Effector memory CD8-positive, alpha-beta T cell (primary cell): Measurements from ENCODE around the gene SLC22A2.

ENCODE experiments used
- ATAC-seq: fragments of 150-1000 bp; cut with Tn5 transposase; replicated peaks from 2 replicates; pipeline ENCODE4 v1.10.0; 2021; ENCODE audit warnings: mild to moderate bottlenecking, moderate library complexity
- DNase-seq, 3 experiments: peaks; one replicate each; pipeline ENCODE4 v3.0.0; 2021
- H3K27ac Mint-ChIP-seq, 2 donors: one replicate each; pipeline ENCODE4 v1.8.0; 2022; ENCODE audit warnings: mild to moderate bottlenecking in 2 of 2, mixed read lengths in 2 of 2, moderate library complexity in 2 of 2
- H3K27me3 Mint-ChIP-seq, 2 donors: one replicate each; pipeline ENCODE4 v1.8.0; 2022; ENCODE audit warnings: mixed read lengths in 2 of 2
- H3K36me3 Mint-ChIP-seq: one replicate; pipeline ENCODE4 v1.8.0; 2022; ENCODE audit warnings: mild to moderate bottlenecking, moderate library complexity, mixed read lengths; ENCODE audit not compliant: insufficient read depth
- H3K4me1 Mint-ChIP-seq, 2 donors: one replicate each; pipeline ENCODE4 v1.8.0; 2022; ENCODE audit warnings: low read depth in 2 of 2, mixed read lengths in 2 of 2
- H3K4me3 Mint-ChIP-seq, 2 donors: one replicate each; pipeline ENCODE4 v1.8.0; 2022; ENCODE audit warnings: mild to moderate bottlenecking in 2 of 2, mixed read lengths in 2 of 2, moderate library complexity in 2 of 2
- H3K9me3 Mint-ChIP-seq, 2 donors: one replicate each; pipeline ENCODE4 v1.8.0; 2022; ENCODE audit warnings: mixed read lengths in 2 of 2

The SLC22A2 gene

GRCh38 chr6:160227769-160228161, 30.9 kb downstream of the SLC22A2 start:
- Mint-ChIP-seq H3K4me3 (no peak overlapping the region), H3K9me3 (no peaks in the 10 kb centered on the region), H3K4me1 (no peaks in the 10 kb centered on the region), H3K27ac (no peak overlapping the region), H3K27me3 (no peaks in the 10 kb centered on the region), H3K36me3 (no peaks in the 10 kb centered on the region)
- DNase-seq (no peak), ATAC-seq (no peak)

- DNase-seq: no peak
- H3K4me3 Mint-ChIP-seq: no peak overlapping the region
- ATAC-seq: no peak
- no peaks in the 10 kb centered on the region for H3K9me3 Mint-ChIP-seq
- H3K4me1 Mint-ChIP-seq: no peaks in the 10 kb centered on the region
- H3K27me3 Mint-ChIP-seq: no peaks in the 10 kb centered on the region
- H3K36me3 Mint-ChIP-seq: no peaks in the 10 kb centered on the region
- no peak overlapping the region for H3K27ac Mint-ChIP-seq
These were observed 31.4 kb downstream of the SLC22A2 start for GRCh38 chr6:160227038-160227768.

- Mint-ChIP-seq H3K4me3 (no peak overlapping the region), H3K27me3 (no peaks in the 10 kb centered on the region), H3K27ac (no peak overlapping the region), H3K9me3 (no peaks in the 10 kb centered on the region), H3K4me1 (no peaks in the 10 kb centered on the region), H3K36me3 (no peaks in the 10 kb centered on the region)
- ATAC-seq (no peak), DNase-seq (no peak)
These were observed 32.5 kb downstream of the SLC22A2 start for GRCh38 chr6:160226118-160226591.

- Mint-ChIP-seq H3K4me1 (no peaks in the 10 kb centered on the region), H3K4me3 (no peak overlapping the region), H3K27me3 (no peaks in the 10 kb centered on the region), H3K36me3 (no peaks in the 10 kb centered on the region), H3K9me3 (no peaks in the 10 kb centered on the region), H3K27ac (no peak overlapping the region)
- ATAC-seq: no peak
- DNase-seq: no peak
These were observed 33.9 kb downstream of the SLC22A2 start for GRCh38 chr6:160224639-160225237.

- no peak overlapping the region for H3K27ac Mint-ChIP-seq
- H3K9me3 Mint-ChIP-seq: peaks cover 0 to 9% of the 10 kb centered on the region in 2 donors
- H3K4me3 Mint-ChIP-seq: no peak overlapping the region
- no peaks in the 10 kb centered on the region for H3K36me3 Mint-ChIP-seq
- H3K27me3 Mint-ChIP-seq: peaks cover 11 to 18% of the 10 kb centered on the region in 2 donors
- ATAC-seq (no peak), DNase-seq (no peak)
- no peaks in the 10 kb centered on the region for H3K4me1 Mint-ChIP-seq
These were observed 36.1 kb downstream of the SLC22A2 start for GRCh38 chr6:160222491-160222890.

- Mint-ChIP-seq H3K27me3 (peaks cover 17 to 24% of the 10 kb centered on the region in 2 donors), H3K27ac (no peak overlapping the region), H3K4me3 (no peak overlapping the region), H3K4me1 (no peaks in the 10 kb centered on the region), H3K36me3 (no peaks in the 10 kb centered on the region), H3K9me3 (peaks cover 0 to 9% of the 10 kb centered on the region in 2 donors)
- ATAC-seq (no peak), DNase-seq (no peak)
These were observed 36.7 kb downstream of the SLC22A2 start for GRCh38 chr6:160221918-160222317.

GRCh38 chr6:160221423-160221822, 37.2 kb downstream of the SLC22A2 start:
- Mint-ChIP-seq H3K36me3 (no peaks in the 10 kb centered on the region), H3K27ac (no peak overlapping the region), H3K4me3 (no peak overlapping the region), H3K4me1 (no peaks in the 10 kb centered on the region), H3K27me3 (peaks cover 18 to 25% of the 10 kb centered on the region in 2 donors), H3K9me3 (peaks cover 0 to 9% of the 10 kb centered on the region in 2 donors)
- ATAC-seq (no peak), DNase-seq (no peak)

- peaks cover 0 to 9% of the 10 kb centered on the region in 2 donors for H3K9me3 Mint-ChIP-seq
- H3K27me3 Mint-ChIP-seq: peaks cover 39 to 45% of the 10 kb centered on the region in 2 donors
- H3K4me3 Mint-ChIP-seq: no peak overlapping the region
- H3K36me3 Mint-ChIP-seq: no peaks in the 10 kb centered on the region
- no peak for DNase-seq
- no peaks in the 10 kb centered on the region for H3K4me1 Mint-ChIP-seq
- no peak for ATAC-seq
- H3K27ac Mint-ChIP-seq: no peak overlapping the region
These were observed 39.8 kb downstream of the SLC22A2 start for GRCh38 chr6:160218810-160219209.

- H3K4me1 Mint-ChIP-seq: no peaks in the 10 kb centered on the region
These were observed 40.8 kb downstream of the SLC22A2 start for GRCh38 chr6:160217863-160218262.

GRCh38 chr6:160217073-160217472, 41.5 kb downstream of the SLC22A2 start:
- H3K4me1 Mint-ChIP-seq: no peaks in the 10 kb centered on the region
- no peak overlapping the region for H3K27ac Mint-ChIP-seq
- H3K9me3 Mint-ChIP-seq: peaks cover 0 to 9% of the 10 kb centered on the region in 2 donors
- H3K36me3 Mint-ChIP-seq: peaks cover 4% of the 10 kb centered on the region
- no peak for DNase-seq
- ATAC-seq: no peak
- H3K27me3 Mint-ChIP-seq: peaks cover 57 to 63% of the 10 kb centered on the region in 2 donors
- no peak overlapping the region for H3K4me3 Mint-ChIP-seq

More at GRCh38 chr6:160217863-160218262, 40.8 kb downstream of the SLC22A2 start:
- peaks cover 0 to 9% of the 10 kb centered on the region in 2 donors for H3K9me3 Mint-ChIP-seq
- H3K4me3 Mint-ChIP-seq: no peak overlapping the region
- H3K27me3 Mint-ChIP-seq: peaks cover 49 to 55% of the 10 kb centered on the region in 2 donors
- no peak for ATAC-seq
- H3K36me3 Mint-ChIP-seq: peaks cover 4% of the 10 kb centered on the region
- H3K27ac Mint-ChIP-seq: no peak overlapping the region
- no peak for DNase-seq

GRCh38 chr6:160215232-160215631, 43.4 kb downstream of the SLC22A2 start:
- Mint-ChIP-seq H3K36me3 (peaks cover 4% of the 10 kb centered on the region), H3K9me3 (peaks cover 0 to 9% of the 10 kb centered on the region in 2 donors), H3K27me3 (peaks cover 75 to 81% of the 10 kb centered on the region in 2 donors), H3K4me1 (no peaks in the 10 kb centered on the region), H3K4me3 (no peak overlapping the region), H3K27ac (no peak overlapping the region)
- ATAC-seq (no peak), DNase-seq (no peak)

- peaks cover 50 to 53% of the 10 kb centered on the region in 2 donors for H3K27me3 Mint-ChIP-seq
- no peaks in the 10 kb centered on the region for H3K4me1 Mint-ChIP-seq
- no peak overlapping the region for H3K27ac Mint-ChIP-seq
- no peak for ATAC-seq
- peaks cover 3 to 8% of the 10 kb centered on the region in 2 donors for H3K9me3 Mint-ChIP-seq
- no peaks in the 10 kb centered on the region for H3K36me3 Mint-ChIP-seq
- DNase-seq: no peak
- H3K4me3 Mint-ChIP-seq: no peak overlapping the region
These were observed 51.0 kb downstream of the SLC22A2 start for GRCh38 chr6:160207618-160208017.

- ATAC-seq: no peak
- peaks cover 37 to 48% of the 10 kb centered on the region in 2 donors for H3K27me3 Mint-ChIP-seq
These were observed 53.9 kb downstream of the SLC22A2 start for GRCh38 chr6:160204710-160205109.

GRCh38 chr6:160203953-160204352, 54.7 kb downstream of the SLC22A2 start:
- Mint-ChIP-seq H3K4me1 (no peaks in the 10 kb centered on the region), H3K9me3 (peaks cover 3 to 8% of the 10 kb centered on the region in 2 donors), H3K27ac (no peak overlapping the region), H3K27me3 (peaks cover 32 to 48% of the 10 kb centered on the region in 2 donors), H3K4me3 (no peak overlapping the region), H3K36me3 (no peaks in the 10 kb centered on the region)
- no peak for DNase-seq
- no peak for ATAC-seq

More at GRCh38 chr6:160204710-160205109, 53.9 kb downstream of the SLC22A2 start:
- DNase-seq: no peak
- H3K36me3 Mint-ChIP-seq: no peaks in the 10 kb centered on the region
- H3K4me1 Mint-ChIP-seq: no peaks in the 10 kb centered on the region
- peaks cover 3 to 8% of the 10 kb centered on the region in 2 donors for H3K9me3 Mint-ChIP-seq
- H3K4me3 Mint-ChIP-seq: no peak overlapping the region
- no peak overlapping the region for H3K27ac Mint-ChIP-seq
